HG02870 (cell line): ENCODE results near the gene CFAP221.

ENCODE experiments used
- ATAC-seq: cut with Tn5 transposase; IDR thresholded peaks from one replicate; pipeline ENCODE4 v1.9.1; 2021; ENCODE audit warnings: mild to moderate bottlenecking, moderate library complexity; ENCODE audit not compliant: unreplicated experiment

The CFAP221 gene

DNA sequence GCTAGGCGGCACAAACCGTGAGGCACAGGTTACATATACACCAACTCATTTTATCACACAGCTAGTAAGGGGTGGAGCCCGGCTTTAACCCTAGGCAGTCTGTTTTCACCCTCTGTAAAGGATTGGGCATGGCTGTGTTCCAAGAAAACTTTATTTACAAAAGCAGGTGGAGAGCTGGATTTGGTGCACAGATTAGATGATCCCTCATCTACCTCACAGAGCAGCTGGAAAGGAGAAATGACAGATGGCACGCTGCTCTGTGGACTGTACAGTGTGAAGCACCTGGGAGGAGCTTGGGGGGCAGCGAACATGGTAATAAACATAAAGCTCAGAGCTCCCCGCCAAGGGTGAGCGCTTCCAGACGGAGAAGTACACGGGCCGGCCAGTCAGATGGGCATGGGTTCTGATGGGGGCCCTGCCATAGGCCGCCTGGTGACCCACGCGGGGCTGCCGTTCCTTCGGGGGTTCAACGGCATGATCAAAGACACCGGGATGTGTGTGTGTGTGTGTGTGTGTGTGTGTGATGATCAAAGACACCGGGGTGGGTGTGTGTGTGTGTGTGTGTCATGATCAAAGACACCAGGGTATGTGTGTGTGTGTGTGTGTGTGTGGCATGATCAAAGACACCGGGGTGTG is 133.9 kb downstream of the CFAP221 start:
- no peak for ATAC-seq

DNA sequence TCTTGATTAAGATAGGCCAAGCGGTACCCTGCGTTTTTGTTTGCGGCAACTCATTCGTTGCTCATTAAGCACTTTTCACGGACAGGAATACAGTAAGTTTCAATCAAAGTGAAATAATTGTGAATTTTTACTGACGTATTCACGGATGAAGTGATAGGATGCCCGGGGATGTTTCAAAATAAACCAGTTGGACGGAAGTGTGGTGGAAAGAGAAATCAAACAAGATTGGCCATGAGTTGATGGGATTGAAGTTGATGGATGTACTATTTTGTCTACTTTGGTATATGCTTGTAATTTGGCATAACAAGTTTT is 135.2 kb downstream of the CFAP221 start:
- ATAC-seq, result no peak

DNA sequence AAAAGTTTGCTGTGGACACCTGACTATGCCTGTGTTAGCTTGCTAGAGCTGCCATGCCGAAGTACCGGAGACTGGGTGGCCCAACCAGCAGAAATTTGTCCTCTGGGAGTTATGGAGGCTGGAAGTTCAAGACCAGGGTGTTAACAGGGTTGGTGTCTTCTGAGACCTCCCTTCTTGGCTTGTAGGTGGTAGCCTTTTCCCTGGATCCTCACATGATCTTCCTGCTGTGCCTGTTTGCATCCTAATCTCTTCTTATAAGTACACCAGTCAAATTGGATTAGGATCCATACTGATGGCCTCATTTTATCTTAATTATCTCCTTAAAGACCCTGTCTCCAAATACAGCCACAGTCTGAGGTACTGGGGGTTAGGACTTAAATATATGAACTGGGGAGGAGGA is 135.6 kb downstream of the CFAP221 start:
- ATAC-seq, result no peak

DNA sequence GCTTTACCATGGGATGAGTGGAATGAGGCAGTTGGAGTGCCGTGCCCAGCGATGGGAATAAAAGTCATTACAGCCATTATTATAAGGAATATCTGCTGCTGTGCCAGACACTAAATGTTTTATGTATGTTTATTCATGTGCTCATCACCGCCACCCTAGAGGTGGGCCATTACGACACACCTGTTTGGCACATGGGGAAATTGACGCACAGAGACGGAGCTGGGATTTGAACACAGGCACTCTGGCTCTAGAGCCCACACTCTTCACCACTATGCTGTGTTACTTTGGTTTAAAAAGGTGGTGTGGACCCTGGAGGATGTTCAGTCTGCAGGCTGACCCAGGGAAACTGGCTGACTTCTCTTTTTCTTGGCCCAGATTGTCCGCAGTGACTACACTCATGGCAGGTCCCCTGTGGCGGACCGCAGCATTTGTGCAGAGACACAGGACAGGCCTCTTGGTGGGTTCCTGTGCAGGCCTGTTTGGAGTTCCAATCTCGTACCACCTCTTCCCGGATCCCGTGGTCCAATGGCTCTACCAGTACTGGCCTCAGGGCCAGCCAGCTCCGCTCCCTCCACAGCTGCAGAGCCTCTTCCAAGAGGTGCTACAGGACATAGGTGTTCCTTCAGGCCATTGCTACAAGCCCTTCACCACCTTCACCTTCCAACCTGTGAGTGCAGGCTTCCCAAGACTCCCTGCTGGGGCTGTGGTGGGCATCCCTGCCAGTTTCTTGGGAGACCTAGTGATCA is 136.4 kb downstream of the CFAP221 start:
- no peak for ATAC-seq

DNA sequence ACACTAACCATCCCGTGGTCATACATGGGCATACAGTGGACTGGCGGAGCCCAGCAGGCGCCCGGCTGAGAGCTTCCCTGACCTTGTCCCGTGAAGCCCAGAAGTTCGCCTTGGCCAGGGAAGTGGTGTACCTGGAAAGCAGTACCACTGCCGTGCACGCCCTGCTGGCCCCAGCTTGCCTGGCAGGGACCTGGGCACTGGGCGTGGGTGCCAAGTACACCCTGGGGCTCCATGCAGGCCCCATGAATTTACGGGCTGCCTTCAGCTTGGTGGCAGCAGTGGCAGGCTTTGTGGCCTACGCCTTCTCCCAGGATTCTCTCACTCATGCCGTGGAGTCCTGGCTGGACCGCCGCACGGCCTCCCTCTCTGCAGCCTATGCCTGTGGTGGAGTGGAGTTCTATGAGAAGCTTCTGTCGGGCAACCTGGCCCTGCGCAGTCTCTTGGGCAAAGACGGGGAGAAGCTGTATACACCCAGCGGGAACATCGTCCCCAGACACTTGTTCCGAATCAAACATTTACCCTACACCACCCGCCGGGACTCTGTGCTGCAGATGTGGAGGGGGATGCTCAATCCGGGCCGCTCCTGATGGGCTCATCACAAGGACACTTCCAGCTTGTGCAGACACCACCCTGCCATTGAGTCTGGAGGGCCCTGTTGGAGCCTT is 137.1 kb downstream of the CFAP221 start:
- ATAC-seq, result no peak

DNA sequence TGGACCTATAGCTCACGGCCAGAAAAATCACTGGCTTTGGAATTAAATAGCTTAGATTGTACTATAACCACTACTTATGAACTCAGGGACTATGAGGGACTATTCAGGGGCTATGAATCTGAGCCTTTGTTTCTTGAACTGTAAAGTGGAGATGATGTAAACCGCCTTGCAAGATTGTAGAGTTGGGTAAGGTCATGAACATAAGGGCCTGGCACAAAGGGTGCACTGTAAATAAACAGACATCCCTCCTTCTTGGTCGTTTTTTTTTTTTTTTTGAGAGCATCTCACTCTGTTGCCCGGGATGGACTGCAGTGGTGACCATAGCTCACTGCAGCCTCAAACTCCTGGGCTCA is 137.6 kb downstream of the CFAP221 start:
- no peak for ATAC-seq

DNA sequence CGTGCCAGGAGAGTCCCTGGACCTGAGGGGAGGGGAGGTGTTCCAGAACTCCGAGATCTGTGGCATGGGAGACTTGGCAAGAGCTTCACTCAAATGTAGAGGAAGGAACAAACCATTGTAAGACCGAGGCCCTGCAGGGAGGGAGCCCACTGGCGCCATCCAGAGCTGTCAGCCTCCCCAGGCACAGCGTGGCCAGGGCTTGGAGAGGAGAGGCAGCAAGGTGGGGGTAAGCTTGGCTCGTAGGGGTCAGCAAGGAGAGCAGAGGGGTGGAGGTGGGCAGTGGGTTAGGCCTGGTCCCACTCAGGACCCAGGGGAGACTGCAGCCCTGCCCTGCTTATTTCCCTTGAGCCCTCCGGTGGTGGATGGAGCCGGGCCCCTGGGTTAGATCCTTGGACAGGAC is 138.3 kb downstream of the CFAP221 start:
- no peak for ATAC-seq

DNA sequence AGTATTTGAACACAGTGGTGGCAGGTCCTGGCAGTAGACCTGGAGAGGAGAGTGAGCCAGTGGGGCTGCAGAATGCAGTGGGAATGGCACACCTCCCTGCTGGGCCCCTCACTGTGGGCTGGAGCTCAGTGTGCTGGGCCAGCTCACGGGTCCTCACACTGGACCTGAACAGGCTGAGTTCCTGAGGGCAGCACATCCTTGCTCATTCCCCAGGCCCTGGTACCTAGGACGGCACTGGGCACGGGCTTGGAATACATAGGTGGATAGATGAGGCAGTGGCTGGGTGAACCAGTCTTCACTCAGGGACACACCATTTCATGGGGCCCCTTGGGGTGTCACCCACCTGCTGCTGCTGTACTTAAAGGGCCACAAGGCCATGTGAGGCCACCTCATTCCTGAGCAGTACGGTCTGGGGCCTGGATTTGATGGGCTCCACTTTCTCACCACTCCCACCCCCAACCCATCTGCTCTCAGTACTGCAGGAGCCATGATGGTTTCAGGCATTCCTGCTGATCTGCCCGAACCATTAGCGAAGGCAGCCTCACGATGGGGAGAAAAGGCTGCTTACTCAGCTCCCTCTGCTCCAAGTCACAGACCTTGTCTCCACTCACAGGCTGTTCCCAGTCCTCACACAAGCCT is 138.9 kb downstream of the CFAP221 start:
- no peak for ATAC-seq

DNA sequence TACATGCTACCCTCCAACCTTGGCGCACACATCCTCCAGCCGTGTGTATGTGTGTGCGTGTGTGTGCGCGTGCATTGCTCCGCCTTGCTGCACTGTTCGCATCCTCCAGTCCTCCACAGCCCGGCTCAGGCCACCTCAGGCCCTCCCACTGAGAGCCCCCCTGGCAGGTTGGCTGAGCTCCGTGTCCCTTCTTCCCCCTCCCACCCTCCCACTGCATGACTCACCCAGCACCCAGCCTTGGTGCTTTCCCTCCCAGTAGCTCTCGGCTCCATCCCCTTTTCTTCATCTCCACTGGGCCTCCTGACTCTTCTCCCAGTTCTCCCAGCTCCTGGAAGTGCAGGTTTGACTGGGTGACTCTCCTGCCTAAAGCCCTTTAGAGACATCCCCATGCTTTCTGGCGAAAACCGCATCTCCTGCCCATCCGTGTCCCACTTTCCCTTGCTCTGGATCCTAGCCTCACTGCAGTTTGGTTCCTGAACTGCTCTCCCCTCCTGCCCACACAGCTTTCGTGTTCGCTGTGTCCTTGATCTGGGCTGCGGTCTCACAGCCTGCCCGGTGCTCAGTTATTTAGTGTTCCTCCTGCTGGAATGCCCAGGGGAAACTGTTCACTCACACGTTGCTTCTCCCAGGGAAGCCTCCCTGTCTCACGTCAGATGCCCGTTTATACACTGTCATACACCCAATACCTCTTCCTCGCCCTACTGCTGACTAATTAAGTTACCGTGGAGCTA is 139.6 kb downstream of the CFAP221 start:
- ATAC-seq, result no peak

DNA sequence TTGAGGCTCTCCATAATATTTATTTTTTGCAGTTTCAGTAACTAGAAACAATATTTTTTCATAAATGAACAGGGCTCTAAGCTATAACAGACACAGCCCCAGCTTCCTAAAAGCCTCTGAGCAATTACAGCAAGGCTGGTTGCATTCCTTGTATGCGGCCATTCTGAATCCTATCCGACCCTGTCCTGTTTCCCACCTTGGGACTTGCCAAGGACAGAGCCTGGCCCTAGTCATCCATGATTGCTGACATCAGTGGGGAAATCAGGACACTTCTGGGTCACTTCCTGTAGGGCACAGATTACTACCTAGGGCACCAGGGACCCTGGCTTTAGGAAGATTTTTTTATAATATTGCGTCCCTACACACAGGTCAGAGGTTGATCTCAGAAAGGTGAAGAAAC is 140.3 kb downstream of the CFAP221 start:
- no peak for ATAC-seq

DNA sequence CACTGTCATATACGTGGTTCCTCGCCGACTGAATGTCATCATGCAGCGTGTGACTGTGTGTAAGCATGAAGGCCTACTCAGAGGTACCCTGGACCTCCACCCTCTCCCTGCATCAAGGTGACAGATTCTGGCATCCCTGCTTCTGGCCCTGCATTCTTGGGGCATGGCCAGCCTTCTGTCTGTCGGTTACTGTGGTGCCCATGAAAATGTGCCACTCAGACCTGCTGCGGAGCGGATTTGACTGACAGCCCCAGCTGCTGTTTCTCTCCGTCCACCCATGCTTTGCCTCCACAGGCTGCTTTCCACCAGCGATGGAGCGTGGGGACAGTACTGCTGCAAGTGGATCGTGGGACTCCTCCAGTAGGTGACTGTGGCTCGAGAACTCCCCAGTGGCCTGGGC is 144.4 kb downstream of the CFAP221 start:
- no peak for ATAC-seq

DNA sequence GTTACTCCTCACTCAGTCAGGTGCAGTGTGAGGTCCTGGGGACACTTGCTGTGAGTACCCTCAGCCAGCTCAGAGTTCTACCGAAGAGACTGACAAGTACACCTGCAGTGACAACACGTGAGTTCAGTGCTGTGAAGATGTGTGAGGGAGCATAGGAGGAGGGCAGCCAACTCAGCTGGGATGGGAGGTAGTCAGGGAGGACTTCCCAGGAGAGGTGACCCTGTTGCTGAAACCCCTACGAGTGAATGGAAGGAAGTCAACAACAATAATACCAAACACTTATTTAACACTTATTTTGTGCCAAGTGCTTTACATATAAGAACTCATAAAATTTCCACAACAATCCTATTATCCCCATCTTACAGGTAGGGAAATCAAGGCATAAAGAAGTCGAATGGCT is 145.0 kb downstream of the CFAP221 start:
- no peak for ATAC-seq

DNA sequence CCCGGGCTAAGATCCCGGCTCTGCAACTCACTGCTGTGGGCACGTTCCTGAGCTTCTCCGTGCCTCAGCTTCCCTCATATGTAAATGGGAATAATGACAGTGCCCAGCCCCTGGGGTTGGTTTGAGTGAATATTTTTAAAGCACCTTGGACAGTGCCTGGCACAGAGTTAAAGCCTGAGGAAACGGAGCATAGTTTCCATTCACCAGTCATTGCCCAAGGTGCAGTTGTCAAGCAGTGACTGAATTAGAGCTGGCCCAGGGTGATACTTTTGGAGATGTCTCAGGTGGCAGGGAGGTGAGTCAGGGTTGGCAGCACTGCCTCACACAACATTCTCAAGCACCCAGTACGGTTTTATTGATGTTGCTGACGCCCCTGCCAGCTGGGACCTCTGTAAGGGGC is 146.9 kb downstream of the CFAP221 start:
- ATAC-seq, result no peak

DNA sequence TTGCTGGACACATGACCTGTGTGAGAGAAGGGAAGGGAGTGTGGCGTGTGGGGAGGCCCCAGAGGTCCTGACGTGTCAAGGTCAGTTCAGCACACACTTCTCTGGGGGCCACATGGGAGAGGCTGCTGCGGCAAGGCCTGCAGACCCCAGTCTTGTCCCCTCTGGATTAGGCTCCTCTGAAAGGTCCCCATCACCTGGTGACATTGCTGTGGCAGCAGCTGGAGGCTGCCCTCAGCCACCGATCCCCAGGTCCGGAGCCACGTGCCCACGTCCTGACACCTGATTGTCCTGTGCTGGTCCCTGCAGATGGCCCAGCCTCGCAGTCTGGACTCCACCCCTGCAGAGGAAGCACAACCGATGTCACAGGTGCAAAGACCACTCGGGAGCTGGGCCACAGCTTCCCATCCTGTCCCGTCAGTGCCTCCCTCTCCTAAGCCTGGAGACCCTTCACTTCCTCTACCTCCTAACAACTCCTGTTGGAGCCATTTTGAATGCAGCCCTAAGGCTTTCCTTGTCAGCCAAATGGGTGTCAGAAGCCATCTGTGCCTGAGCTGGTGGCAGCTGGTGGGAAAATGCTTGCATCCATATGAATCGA is 147.5 kb downstream of the CFAP221 start:
- ATAC-seq, result no peak

DNA sequence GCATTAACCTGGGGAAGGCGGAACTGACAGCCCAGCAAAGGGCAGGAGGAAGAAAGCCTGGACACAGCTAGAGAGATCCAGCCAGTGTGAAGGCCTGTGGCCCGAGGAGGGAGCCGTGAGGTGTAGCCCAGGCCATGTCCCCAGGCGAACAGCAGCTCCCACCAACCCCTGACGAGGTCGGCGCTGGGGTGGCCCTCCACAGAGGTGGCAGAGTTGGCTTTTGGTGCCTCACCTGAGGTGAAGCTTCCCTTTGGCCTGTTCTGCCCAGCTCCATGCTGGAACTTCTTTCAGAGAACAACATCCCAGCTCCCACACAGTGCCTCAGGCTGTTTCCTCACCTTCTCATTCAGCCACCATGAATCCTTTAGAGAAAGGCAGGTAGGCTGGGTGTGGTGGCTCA is 148.1 kb downstream of the CFAP221 start:
- ATAC-seq, result no peak

DNA sequence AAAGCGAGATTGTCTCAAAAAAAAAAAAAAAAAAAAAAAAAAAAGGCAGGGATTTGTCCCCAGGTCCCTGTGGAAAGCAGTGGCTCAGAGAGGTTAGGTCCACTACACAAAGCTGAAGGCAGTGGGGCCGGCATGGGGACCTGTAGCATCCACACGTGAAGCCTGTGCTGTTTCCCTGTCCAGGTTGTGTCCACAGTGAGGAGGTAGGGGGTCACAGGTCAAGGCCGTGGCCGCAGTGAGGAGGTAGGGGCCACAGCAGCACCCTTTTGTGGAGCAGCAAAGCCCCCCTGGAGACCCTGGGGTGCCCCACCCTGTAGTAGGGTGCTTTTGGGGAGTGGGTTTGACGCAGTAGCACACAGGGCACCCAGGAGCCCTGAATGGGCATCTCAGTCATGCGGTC is 148.7 kb downstream of the CFAP221 start:
- ATAC-seq, result no peak

DNA sequence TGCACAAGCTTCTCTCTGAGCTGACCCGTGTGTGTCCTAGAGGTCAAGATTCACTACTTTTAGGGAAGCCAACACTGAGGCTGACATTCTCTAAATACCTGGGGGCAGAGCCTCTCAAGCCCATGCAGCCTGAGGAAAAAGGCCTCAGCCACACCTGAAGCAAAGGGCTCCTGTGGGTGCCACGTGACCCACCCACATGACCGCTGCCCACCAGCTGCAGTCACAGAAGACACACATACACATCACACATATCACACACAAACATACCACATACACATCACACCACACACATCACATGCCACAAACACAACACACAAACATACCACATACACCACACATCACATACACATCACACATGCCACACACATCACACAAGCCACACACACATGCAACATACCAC is 149.3 kb downstream of the CFAP221 start:
- no peak for ATAC-seq

DNA sequence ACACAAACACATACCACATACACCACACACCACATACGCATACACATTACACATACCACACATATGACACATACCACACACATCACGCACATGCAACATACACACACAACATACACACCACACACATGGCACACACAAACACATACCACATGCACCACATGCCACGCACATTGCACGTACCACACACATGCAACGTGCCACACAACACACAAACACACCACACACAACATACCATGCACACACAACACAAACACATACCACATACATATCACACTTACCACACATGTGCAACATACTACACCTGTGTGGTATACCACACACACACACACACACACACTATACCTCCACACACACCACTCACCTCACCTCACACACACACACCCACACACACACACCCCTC is 149.7 kb downstream of the CFAP221 start:
- no peak for ATAC-seq

DNA sequence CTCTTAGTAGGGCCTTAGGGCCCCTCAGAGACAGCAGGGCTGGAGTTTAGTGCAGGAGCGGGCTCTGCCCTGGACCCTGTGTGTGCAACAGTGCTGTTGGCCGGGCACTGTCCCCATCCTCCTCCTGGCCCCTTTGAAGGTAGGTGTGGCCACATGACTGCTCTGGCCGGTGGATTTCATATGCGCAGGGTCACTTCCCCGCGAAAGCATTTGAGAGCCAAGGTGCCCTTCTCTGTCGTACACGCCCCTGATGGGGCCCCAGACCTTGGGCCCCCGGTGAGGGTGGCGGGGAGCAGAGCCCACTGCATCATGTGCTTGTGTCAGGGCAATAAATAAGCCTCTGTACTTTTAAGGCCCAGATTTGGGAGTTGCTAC is 150.2 kb downstream of the CFAP221 start:
- no peak for ATAC-seq

DNA sequence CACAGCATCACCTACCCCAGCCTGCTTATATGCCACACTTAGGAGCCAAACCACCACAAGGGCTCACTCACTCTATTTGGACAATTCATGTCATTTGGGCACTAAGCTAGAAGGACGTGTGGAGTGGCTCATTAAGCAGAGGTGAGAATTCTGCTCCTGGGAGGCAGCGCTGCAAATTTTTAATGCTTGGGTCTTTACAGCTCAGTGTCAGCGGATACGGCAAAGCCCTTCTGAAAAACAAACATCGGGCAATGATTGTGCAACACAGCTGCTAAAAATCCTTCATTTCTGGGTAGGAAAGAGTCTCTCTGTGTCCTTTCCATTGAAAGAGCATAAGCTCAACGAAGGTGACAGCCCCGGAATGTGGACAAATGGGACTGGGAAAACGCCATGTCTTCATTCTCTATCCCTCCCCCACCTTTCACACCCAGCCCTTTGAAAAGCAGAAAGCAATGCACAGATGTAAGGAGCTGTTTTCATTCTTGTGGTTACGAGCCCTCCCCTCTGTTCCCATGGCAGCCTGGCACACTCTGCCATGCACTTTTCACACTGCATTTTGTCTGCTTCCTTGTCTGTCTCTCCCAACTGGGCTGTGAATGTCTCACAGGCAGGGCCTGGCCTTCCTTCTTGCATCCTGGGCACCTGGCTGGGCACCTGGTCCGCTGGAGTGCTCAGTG is 150.7 kb downstream of the CFAP221 start:
- no peak for ATAC-seq

DNA sequence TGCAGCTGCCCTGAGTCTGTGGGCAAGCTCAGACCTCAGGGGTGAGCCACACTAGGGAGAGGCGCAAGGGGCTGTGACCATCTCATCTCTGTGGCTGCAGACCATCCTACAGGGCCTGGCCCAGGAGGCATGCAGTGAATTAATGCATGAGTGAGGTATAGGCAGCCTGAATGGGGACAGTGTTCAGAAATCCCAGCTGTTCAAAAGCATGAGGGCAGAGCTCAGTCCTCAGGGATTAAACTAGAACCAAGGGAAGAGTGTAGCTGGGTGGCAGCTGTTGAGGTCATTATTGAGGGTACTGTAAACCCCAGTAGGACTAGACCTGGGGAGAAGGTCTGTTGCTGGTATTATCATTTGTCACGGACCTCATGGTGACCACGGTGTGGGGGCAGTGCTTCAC is 151.8 kb downstream of the CFAP221 start:
- ATAC-seq, result no peak
